ENCODE measurements around the gene MYO7B. TPM values are rescaled to one million over a fixed set of nuclear protein-coding genes. Genes with fewer than 3 reads are reported as not detected.

Gene MYO7B
- total RNA-seq, 1 donor, result 0.18 TPM

- no peak for TF ChIP-seq CTCF (IDR thresholded peaks at IDR 0.05; ENCODE audit: insufficient read depth, low read length)
- no peak for DNase-seq (ENCODE audit: low read depth)
- no peak overlapping the region for H3K4me3 ChIP-seq (ENCODE audit: low read depth, low read length)
Observed at GRCh38 chr2:127560201-127560930, 24.9 kb downstream of the MYO7B start.

- DNase-seq (ENCODE audit: low read depth), result peak; percentile 65
Observed at GRCh38 chr2:127560931-127561280, 25.4 kb downstream of the MYO7B start.

GRCh38 chr2:127561371-127561770, 25.9 kb downstream of the MYO7B start:
- no peak overlapping the region for H3K4me3 ChIP-seq (ENCODE audit: low read depth, low read length)
- no peak for TF ChIP-seq CTCF (IDR thresholded peaks at IDR 0.05; ENCODE audit: insufficient read depth, low read length)
- no peak for DNase-seq (ENCODE audit: low read depth)

More at GRCh38 chr2:127560931-127561280, 25.4 kb downstream of the MYO7B start:
- TF ChIP-seq CTCF (IDR thresholded peaks at IDR 0.05; ENCODE audit: insufficient read depth, low read length), result no peak
- no peak overlapping the region for H3K4me3 ChIP-seq (ENCODE audit: low read depth, low read length)

GRCh38 chr2:127562936-127563335, 27.5 kb downstream of the MYO7B start:
- no peak for DNase-seq (ENCODE audit: low read depth)
- no peak for TF ChIP-seq CTCF (IDR thresholded peaks at IDR 0.05; ENCODE audit: insufficient read depth, low read length)
- no peak overlapping the region for H3K4me3 ChIP-seq (ENCODE audit: low read depth, low read length)

- H3K4me3 ChIP-seq (ENCODE audit: low read depth, low read length), result no peak overlapping the region
- no peak for DNase-seq (ENCODE audit: low read depth)
- TF ChIP-seq CTCF (IDR thresholded peaks at IDR 0.05; ENCODE audit: insufficient read depth, low read length), result no peak
Observed at GRCh38 chr2:127563458-127564428, 28.3 kb downstream of the MYO7B start.

GRCh38 chr2:127564429-127565260, 29.2 kb downstream of the MYO7B start:
- H3K4me3 ChIP-seq (ENCODE audit: low read depth, low read length), result no peak overlapping the region
- DNase-seq (ENCODE audit: low read depth), result no peak
- TF ChIP-seq CTCF (IDR thresholded peaks at IDR 0.05; ENCODE audit: insufficient read depth, low read length), result no peak
